Activated CD8-positive, alpha-beta memory T cell treated with anti-CD3 and anti-CD28 coated beads, Interleukin-2, amount 50 U/mL, for 48 hours (primary cell): Measurements from ENCODE around the gene SGMS2.
"Not testable (repeated sequence)": the region's sequence is repeated elsewhere in the genome, so short reads cannot be mapped to it uniquely, and the experiment has no call there.

Source experiments
- DNase-seq: peaks from one replicate; pipeline ENCODE4 v3.0.0-alpha.2; 2020

Gene SGMS2

DNA sequence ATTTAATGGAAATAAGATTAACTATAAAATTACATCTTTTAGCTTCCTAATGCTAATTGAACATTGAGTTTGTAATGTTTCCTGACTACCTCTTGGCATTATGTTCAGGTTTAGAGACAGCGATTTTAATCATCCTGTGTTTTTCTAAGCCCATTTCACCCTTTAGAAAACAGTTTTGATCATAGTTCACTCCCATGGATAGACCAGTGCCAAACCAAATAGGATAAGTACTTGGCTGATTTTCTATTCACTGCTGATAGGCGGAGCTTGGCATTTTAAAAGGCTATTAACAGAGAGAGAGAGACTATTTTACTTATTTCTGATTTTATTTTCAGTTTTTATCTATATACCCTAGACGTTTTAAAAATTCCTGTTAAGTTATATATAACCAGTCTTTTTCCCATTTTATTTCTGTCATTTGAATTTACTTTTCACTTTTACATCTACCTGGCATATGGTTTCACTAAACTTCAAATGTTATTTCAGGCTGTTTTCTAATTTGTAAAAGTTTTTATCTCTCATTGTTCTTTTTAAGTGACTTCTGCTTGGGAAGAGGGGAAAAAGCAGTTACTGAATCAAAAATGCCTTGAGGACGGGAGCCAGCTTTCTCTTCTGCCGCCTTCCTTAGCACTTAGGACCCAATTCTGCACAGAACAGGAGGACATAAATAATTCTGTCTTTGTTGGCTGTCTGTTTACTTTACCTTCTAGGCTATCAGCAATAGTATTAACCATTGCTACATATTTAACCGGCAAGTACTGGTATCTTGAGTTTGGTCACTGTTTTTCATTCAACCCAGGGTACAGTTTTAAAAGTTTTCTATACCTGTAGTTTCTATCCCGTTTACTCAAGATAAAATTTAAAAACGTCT lies 46.4 kb downstream of the SGMS2 start:
- no peak for DNase-seq

DNA sequence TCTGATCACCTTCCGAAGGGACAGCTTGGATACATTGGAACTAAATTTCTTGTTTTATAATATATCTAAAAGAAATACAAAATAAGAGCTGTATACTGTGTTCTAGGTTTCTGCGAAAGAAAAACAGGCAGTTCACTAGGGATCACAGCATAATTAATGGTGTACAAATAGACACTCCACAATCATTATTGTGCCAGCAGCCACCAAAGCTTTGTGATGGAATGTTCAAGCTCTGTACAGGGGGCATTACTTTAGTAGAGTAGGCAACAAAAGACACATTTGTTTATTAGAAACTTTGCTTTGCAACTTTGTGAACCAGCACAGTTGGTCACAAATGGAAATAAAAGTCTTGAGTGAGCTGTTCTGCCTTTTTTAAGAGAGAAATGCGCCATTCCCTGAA lies 49.3 kb downstream of the SGMS2 start:
- no peak for DNase-seq

DNA sequence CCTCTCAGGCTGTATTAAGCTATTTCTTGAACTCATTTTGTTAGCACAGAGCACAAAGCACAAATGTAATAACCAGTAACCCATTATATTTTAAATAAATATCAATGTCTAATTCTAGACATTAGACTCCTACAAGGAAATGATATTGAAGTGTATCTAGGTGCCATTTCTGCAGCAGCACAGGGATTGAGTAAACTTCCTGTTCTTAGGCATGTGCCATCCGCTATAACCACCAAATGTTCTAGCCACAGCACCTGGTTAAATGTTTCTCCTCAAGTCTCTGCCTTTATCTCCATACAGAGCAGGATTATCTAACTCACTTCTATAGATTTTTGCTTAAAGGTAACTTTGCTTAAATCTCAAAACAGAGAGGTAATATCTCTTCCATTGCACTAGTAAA lies 51.4 kb downstream of the SGMS2 start:
- DNase-seq, result no peak

DNA sequence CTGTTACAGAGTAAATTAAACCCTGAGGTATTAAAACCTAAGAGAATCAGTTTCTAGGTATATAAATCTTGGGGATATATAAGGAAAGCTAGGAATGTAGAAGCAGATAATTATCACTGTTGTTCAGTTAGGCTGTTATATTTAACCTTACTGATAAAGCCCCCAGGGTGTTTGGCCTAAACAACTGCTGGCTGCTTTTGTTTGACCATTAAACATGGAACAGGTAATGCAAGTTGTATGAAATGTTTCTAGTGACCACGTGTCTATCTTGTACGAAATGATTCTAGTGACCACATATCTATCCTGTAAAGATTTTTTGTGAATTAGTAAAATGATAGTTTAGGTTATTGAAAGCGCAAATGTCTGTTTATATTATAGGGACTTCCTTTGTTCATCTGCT lies 52.6 kb downstream of the SGMS2 start:
- DNase-seq, result no peak

DNA sequence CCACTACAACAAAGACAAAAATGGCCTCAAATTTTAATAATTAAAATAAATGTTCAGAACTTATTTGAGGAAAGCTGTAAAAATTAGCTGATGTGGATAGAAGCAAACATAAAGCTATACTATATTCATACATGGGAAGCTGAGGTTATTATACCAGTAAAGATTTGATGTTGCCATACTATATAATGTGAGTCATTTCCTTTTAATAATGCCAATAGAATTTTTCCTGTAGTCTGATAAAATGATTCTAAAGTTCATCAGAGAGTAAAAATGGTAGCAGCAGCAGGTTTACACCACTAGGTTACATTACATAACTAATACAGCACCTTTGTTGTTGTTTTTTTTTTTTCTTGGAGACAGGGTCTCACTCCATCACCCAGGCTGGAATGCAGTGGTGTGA lies 61.1 kb downstream of the SGMS2 start:
- no peak for DNase-seq

DNA sequence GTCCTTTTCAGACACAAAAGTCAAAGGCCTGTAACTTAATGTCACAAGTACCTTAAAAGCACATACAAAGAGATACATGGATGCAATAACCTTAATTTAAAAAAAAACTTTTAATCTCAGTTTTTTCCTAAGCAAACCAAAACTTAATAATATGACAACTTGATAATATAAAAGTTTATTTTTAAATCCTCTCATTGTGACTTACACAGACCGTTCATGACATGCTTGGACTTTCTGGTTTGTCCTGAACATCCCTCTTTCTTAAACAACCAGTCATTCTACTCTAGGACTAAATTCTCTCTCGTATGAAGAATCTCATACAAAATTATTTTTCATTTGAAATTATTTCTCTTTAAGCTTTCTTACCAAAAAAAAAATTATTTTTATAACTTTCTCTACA lies 63.5 kb downstream of the SGMS2 start:
- DNase-seq, result no peak

DNA sequence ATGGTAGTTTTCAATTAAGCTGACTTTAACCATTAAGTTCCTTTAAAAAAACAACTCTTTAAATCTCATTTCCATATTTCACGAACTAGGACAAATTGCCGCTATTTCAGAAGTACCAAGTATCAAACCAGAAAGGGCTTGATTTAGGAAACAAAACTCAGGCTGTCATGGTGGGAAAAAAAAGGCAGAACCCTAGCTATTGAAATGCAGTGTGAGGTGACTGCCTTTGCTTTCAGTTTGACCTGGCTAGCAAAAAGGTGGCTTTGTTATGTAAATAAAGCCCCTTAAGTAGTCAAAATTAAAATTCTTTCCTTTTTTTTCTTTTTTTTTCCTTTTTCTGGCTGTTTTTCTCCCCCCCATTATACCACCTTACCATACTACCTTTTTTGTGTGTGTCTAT lies 66.0 kb downstream of the SGMS2 start:
- DNase-seq, result no peak

DNA sequence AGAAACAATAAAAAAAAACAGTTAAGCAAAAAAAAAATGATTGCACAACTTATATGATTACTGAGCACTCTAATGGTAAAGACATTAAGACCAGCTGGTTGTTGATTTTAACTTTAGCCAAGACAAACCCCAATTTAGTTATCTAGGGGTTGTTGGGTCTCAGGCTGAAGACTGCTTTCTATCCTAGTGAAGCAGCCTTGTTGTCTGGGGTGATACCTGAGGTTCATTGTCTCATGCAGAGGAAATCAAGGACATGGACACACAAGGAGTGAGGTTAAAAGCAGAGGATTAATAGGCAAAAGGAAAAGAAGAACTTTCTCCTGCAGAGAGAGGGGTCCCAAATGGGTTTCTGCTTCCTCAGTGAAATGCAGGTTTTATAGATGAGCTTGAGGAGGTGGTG lies 66.6 kb downstream of the SGMS2 start:
- no peak for DNase-seq

DNA sequence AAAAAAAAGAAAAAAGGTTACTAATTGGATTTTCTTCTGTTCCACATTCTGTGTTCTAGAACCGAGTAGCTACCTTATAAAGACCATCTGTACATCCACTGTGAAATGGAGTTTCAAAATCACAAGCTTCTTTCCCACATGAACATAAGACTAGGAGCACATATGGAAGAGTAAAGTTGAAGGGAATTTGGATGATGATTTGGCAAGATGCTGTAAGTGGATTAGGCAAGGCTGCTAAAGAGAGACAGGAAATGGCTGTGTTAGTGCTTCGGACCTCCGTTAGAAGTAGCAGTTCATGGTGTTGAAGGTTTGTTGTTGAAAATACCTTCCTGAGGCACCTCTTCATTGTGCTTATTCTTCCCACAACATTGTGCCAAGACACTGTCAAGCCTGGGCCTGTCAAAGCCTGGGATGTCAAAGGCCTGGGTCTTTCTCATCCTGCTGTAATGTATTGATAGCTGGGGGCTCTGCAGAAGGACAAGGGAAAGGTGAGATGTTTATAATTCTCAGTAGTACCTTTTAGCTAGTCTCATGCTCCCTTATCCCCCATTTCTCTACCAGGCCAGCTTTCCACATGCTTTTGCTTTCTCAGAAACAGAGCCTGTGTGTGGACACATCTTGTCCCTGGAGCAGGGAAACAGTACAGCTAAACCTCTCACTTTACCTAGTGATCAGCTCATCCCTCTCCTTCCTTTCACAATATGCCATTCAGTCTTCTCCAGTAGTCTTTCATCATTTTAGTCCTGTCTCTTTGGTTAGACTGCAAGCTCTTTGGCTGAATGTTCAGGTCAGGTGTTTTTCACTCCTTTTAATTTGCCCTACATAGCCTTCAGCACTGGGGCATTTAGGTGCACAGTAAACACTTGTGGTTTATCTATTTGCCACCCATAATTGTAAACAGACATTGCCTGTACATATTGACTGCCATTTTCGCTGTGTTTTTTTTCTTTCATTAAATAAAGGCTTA lies 68.7 kb downstream of the SGMS2 start:
- DNase-seq, result no peak

DNA sequence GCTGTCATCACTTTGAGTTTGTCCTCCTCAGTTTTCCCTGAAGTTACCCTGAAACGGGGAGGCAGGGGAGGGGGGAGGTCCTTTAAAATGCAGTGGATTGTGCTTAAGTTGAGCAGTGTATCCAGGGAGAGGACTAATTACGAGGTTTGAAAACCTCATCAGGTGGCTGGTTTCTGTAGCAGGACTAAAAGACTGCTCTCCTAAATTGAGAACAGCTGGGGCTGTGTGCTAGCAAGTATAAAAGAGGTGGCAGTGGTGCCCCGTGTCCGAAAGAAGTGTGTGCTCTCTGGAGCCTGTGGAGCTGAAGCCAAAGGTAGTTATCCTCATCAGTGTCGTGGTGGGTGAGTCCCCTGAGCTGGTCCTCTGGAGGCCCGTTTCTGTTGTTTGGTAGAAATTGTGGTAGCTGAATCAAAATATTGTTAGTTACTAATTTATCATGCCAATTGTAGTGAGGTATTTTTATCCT lies 69.4 kb downstream of the SGMS2 start:
- DNase-seq, result no peak

DNA sequence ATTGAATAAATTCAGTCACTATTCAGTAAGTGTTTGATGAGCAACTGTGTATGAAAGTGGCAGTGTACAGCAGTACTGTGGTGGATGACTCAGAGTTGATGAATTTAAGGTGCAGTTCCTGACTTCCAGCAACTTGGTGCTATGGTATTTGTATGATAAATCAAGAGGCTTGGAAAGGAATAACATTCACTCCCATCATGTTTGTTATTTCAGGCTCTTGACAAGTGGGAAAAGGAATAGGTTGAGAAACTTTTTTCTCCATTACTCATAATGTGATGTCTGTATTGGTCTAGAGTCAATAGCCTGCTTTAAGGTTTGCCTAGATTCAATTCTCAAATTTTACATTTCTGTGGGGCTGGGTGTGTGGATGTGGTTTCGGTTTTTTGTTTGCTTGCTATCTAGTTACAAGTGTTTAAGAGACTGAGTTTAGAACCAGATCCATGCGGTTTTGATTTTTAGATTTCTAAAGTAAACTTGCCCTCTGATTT lies 71.5 kb downstream of the SGMS2 start:
- DNase-seq, result no peak

DNA sequence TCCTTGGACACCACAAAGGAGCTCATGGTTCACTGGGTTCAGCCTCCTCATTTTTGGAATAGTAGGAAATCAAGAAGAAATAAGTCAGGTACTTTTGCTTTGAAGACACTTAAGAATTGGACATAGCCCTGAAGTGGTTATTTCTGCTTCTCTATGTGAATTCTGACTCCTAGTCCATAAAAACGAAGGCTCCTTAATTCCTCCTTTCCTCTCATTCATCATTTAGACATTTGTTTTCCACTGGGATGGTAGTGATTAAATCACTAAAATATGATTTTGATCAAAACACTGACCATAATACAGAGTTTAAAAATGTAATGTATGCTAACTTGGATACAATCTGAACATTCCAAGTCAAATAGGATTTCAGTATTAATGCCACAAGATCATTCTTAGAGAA lies 71.9 kb downstream of the SGMS2 start:
- no peak for DNase-seq

DNA sequence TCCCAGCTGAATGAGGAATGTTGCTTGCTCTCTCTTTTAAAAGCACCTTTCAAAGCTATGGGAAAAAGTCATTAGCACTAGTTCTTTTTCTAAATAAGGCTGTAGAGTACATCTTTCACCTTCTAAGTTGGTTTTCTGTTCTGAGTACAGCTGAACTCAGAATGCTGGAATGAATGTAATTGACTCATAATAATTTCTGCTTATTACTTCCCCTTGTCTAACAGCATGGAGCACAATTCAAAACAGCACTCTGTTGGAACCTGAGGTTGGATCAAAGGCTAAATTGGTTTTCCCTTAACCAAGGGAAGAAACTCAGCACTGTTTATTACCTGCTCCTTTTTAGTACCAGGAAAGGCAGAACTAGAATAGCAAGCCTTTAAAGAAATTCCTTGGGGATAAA lies 73.1 kb downstream of the SGMS2 start:
- no peak for DNase-seq

DNA sequence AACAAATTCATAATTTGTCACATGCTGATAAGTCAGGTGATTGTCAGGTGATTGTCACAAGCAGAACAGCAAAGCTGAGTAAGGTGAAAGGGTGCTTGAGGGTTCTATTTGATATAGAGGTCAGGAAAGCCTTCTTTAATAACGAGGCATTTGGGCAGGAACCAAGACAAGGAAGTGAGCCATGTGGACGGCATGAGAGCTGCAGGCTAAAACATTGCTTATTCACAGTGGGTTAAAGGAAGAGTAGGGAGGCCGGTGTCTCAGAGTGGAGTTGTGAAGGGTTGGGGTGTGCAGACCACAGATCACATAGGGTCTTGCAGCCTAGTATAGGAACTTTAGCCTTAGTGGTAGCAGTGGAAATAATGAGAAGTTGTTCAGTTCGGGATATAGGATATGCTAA lies 75.3 kb downstream of the SGMS2 start:
- no peak for DNase-seq

DNA sequence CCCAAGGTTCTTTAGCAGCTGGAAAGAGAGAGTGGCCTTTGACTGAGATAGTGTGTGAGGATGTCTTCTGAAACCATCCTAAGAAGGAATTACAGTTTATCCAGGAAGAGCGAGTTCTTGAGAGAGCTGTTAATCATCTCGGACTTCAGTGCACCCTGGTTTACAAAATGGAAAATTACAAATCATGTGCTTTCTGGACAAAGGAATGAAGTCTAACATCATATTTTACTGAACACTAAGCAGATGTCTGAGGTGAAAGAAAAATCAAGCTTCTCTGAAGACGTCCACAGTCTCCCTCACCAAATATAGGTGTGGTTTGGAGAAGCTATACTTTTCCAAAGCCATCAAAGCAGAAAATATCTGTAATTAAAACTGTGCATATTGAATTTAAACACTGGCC lies 75.8 kb downstream of the SGMS2 start:
- DNase-seq, result no peak

DNA sequence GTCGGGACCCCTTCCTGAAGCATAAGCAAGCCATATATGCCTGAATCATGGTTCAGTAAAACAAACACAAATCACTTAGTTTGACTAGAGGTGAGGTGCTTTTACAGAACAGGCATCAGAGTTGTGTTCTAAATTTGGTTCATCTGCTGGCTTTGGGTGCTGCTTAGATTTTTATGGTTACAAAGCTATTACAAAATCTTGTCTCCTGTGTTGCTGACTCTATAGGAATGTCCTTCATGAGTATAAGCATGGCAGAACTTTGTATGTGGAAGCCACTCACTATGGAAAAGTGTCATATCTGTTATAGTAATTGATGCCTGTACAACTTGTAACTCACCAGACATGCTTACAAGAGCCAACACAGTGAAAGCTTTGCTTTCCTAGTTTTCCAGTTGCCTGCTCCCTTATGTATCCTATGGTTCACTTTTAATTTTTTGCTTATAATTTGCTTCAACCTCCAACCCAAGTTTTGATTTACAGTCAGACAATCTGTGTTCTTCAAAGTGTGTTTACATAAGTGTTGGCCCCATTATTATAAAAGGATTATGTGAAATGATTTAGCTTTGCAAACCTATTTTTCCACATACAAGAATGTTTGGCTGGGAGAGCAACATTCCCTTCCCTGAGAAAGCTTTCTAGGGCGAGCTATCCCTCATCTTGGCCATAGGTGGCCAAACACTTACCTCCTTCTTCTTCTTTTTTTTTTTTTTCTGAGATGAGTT lies 76.6 kb downstream of the SGMS2 start:
- no peak for DNase-seq

DNA sequence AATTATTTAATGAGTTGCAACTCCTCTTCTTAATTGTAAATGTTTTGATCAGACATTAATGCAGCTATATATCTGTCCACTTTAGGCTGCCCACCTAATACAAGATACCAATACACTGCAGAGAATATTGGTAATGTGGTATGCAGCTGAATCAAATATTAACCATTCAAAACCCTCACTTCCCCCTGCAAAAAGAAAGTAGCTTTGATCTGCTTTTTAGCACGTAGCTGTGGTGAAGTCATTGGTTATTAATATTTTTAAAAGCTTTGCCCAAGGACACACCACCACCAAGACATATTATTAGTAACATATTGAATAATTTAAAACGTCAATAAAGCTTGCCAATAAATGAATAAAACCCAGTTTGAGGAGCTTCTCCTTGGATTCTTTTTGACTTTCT lies 78.0 kb downstream of the SGMS2 start:
- no peak for DNase-seq

DNA sequence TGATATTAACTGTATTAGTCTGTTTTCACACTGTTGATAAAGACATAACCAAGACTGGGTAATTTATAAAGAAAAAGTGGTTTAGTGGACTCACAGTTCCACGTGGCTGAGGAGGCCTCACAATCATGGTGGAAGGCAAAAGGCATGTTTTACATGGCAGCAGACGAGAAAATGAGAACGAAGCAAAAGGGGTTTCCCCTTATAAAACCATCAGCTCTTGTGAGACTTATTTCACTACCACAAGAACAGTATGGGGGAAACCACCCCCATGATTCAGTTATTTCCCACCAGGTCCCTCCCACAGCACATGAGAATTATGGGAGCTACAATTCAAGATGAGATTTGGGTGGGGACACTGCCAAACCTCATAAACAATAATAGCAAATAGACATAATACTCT lies 80.3 kb downstream of the SGMS2 start:
- DNase-seq, result not testable (repeated sequence)

DNA sequence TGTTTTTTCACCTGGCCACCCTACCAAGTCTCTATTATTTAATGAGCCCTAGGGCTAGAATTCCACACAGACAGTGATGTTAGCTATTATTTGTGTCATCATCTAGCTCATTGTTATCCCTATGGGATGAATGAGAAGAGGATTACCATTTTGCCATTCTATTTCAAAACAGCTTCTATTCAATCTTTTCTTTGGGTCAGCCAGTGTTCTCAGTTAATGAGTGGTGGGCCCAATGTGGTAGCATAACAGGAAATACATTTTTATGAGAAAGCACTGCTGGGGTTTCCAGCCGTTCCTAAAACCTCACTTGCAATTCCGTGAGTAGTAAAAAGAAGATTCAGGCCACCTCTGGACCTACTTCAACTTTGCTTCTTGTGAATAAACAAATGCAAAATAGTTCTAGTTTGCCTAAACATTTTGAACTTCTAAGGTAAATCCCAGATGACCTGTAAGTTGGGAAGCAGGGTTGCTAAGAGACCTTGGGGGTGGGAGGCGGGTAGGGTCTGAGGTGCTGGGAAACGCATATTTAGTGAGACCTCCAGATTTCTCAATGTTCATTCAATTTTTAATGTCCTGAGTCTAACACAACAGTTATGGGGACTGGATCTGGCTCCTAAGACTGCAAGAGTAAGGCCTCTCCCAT lies 81.8 kb downstream of the SGMS2 start:
- DNase-seq, result no peak

DNA sequence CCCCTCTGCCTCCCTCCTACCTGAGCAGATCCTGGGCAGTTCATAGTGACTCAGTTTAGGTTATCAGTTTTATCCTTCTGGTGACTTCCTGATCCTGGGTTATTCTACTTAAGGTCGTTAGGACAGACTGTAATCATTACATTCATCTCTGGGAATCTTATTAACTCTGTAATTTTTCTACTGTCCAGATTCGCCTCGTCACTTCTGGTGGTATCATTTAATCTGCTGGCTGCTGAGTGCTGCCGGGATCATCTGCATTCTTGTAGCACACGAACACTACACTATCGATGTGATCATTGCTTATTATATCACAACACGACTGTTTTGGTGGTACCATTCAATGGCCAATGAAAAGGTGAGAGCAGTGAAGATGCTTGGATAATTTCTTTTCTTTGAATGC lies 83.6 kb downstream of the SGMS2 start:
- DNase-seq, result no peak

DNA sequence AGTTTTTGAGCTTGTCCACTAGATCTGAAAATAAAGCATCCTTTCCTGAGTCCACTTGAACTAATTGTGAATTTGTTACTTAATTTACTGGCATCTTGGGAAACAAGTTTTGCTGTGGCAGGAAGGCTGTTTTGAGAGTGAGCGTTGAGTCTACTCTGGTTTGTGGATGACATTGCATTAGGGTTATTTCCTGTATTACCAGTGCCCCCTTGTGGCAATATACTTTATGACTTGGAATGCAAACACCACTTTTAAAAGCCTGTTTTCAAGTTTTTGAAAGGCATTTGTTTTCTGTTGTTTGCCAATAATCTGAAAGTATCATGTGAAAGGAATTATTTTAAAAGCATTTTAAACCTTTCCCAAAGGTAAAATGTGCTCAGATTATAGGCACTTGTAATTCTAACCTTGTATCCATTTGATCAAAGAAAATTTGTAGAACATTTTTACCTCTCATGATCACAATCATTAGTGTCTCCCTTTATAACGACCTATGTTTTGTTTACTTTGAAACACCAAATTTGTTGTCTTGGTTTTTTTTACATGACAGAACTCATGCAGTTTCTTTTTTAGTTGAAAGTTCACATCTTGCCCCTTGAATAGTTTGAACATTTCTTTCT lies 88.7 kb downstream of the SGMS2 start:
- no peak for DNase-seq

DNA sequence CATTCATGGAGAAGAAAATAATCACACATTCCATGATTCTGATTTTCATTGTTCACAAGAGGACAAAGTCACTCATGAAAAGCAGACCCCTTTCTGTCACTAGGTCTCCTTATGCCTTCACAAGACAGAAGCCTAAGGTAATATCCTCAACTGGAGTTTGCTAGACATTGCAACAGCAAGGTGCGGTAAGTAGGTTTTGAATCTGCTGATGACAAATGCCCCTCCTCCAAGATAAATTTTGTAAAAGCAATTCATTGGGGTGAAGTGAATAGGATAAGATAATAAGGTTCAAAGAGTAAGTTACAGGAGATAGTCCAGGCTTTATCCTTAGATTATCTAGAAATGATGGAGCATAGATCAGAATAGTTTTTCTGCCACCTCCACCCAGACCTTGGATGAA lies 90.5 kb downstream of the SGMS2 start:
- DNase-seq, result no peak
